Osteocyte (in vitro differentiated cells): ENCODE results near the gene CHRNA10. TPM values are rescaled to one million over a fixed set of nuclear protein-coding genes. Genes with fewer than 3 reads are reported as not detected.

Source experiments
- DNase-seq: peaks from one replicate; pipeline ENCODE4 v3.0.0; 2021; ENCODE audit warnings: mixed read lengths; ENCODE audit not compliant: unreplicated experiment; ENCODE audit errors: extremely low spot score
- H3K27ac Mint-ChIP-seq: one replicate; pipeline ENCODE4 v1.8.0; 2021; ENCODE audit warnings: mild to moderate bottlenecking, mixed read lengths; ENCODE audit not compliant: unreplicated experiment
- H3K27me3 Mint-ChIP-seq: one replicate; pipeline ENCODE4 v1.8.0; 2021; ENCODE audit warnings: mixed read lengths; ENCODE audit not compliant: unreplicated experiment
- H3K36me3 Mint-ChIP-seq: one replicate; pipeline ENCODE4 v1.8.0; 2021; ENCODE audit warnings: mixed read lengths; ENCODE audit not compliant: unreplicated experiment
- H3K4me1 Mint-ChIP-seq: one replicate; pipeline ENCODE4 v1.8.0; 2021; ENCODE audit warnings: mixed read lengths; ENCODE audit not compliant: unreplicated experiment
- H3K4me3 Mint-ChIP-seq: one replicate; pipeline ENCODE4 v1.8.0; 2021; ENCODE audit warnings: mild to moderate bottlenecking, moderate library complexity, mixed read lengths; ENCODE audit not compliant: unreplicated experiment
- H3K9me3 Mint-ChIP-seq: one replicate; pipeline ENCODE4 v1.8.0; 2021; ENCODE audit warnings: mixed read lengths; ENCODE audit not compliant: unreplicated experiment
- total RNA-seq: library from RNA; stranded (reverse); gene quantifications from 2 replicates; pipeline ENCODE4 v1.2.1, GENCODE V29; 2021
- TF ChIP-seq, protein P1 (sequence below): fragments of 200-600 bp; sonication (generic); IDR thresholded peaks from 2 replicates; pipeline ENCODE4 v1.5.0; 2021; ENCODE audit warnings: antibody characterized with exemption, mild to moderate bottlenecking, moderate library complexity

The CHRNA10 gene
- total RNA-seq, 1 donor from 2014 or later = 1.1 TPM

DNA sequence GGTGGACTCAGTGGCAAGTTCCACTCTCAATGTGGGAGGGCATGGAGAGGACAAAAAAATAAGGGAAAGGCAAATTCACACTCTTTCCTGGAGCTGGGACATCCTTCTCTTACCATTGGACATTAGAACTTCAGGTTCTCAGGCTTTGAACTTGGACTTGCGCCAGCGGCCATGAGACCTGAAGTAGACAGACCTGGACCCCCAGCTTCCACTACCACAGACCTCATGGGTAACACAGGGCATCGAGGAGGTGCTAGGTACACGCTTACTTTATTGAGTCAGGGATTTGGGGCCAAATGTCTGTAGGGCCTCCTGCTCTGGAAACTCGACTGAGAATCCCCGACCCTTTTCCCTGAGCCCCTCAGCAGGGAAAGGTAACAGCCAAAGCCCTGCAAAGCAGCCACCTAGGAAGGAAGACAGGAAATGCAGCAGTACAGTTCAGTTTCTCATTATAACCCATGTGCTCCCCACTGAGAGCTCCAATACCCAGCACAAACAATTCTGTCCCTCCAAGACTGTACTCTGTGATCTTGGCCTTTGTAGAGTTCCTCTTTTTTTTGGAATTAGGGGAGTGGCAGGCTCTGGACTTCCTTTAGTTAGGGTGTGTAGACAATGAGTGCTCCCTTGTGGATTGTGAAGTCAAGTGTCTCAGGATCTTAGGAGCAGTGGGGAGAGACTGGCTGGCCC, 5.7 kb downstream of the CHRNA10 start:
- Mint-ChIP-seq H3K36me3 (peaks cover 17% of the 10 kb centered on the region), H3K9me3 (no peaks in the 10 kb centered on the region), H3K4me1 (no peaks in the 10 kb centered on the region), H3K27me3 (no peaks in the 10 kb centered on the region), H3K27ac (no peak overlapping the region), H3K4me3 (no peak overlapping the region)
- TF ChIP-seq, protein P1, sequence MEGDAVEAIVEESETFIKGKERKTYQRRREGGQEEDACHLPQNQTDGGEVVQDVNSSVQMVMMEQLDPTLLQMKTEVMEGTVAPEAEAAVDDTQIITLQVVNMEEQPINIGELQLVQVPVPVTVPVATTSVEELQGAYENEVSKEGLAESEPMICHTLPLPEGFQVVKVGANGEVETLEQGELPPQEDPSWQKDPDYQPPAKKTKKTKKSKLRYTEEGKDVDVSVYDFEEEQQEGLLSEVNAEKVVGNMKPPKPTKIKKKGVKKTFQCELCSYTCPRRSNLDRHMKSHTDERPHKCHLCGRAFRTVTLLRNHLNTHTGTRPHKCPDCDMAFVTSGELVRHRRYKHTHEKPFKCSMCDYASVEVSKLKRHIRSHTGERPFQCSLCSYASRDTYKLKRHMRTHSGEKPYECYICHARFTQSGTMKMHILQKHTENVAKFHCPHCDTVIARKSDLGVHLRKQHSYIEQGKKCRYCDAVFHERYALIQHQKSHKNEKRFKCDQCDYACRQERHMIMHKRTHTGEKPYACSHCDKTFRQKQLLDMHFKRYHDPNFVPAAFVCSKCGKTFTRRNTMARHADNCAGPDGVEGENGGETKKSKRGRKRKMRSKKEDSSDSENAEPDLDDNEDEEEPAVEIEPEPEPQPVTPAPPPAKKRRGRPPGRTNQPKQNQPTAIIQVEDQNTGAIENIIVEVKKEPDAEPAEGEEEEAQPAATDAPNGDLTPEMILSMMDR = no peak
- no peak for DNase-seq

DNA sequence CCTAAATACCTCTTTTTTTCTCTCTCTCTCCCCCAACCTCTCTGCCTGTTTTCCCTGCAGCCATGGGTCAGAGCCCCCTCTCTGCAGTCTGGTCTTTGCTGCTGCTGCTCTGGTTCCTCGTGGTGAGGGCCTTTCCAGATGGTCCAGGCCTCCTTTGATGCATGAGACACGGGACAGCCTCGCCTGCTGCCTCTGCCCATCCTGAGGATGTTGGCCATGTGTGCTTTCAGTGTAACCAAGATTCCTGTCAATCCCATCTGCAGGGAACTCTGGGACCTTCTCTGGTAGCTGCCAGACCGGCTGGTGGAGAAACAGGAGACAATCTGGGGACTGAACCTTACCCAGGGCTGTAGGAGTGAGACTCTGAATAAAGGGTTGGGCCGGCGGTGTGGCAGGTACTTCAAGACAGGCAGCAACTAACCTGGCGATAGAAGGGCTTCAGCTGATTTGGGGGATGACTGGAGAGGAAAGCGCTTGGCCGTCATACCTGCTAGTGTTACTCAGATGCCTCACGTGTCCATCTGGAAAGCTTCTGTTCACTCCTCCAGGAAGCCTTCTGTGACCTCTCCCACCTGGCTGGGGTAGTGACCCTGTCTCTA, 7.1 kb downstream of the CHRNA10 start:
- TF ChIP-seq, protein P1 = no peak
- Mint-ChIP-seq H3K4me1 (no peaks in the 10 kb centered on the region), H3K36me3 (peaks cover 17% of the 10 kb centered on the region), H3K27me3 (no peaks in the 10 kb centered on the region), H3K9me3 (no peaks in the 10 kb centered on the region), H3K4me3 (no peak overlapping the region), H3K27ac (no peak overlapping the region)
- DNase-seq = no peak

DNA sequence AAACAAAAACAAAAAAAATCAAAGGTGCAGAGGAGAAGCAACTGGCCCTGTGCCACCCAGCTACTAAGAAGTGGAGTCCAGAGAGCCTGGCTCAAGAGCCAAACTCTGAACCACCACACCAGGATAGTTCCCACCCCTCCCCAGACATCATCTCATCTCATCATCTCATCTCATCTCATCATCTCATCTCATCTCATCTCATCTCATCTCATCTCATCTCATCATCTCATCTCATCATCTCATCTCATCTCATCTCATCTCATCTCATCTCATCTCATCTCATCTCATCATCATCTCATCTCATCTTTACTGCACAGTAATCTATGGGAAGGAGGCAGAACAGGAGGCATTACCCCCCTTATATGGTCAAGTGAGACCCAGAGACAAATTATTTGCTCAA, 8.3 kb downstream of the CHRNA10 start:
- Mint-ChIP-seq H3K4me3 (no peak overlapping the region), H3K27ac (no peak overlapping the region), H3K27me3 (peaks cover 8% of the 10 kb centered on the region), H3K4me1 (no peaks in the 10 kb centered on the region), H3K9me3 (no peaks in the 10 kb centered on the region), H3K36me3 (peaks cover 9% of the 10 kb centered on the region)
- TF ChIP-seq, protein P1 = no peak
- no peak for DNase-seq

DNA sequence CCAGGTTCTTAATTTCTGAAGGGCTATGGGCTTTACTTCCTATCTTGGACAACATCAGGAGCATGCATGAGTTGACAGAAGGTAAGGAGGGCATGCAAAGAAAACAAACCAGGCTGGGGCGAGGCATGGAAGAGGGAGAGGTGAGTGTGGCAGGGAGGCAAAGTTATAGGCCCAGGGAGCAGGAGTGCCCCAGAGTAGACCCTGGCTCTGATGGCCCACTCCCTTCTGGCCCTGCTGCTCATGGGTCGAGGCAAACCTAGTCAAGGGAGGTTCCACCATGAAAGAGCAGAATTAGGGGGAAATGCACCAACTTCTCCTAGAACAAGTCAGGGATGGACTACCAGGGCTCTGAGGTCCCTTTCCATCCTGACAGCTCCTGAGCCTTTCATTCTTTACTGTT, 10.2 kb downstream of the CHRNA10 start:
- H3K9me3 Mint-ChIP-seq = no peaks in the 10 kb centered on the region
- H3K4me1 Mint-ChIP-seq = no peaks in the 10 kb centered on the region
- H3K27me3 Mint-ChIP-seq = peaks cover 12% of the 10 kb centered on the region
- no peak overlapping the region for H3K27ac Mint-ChIP-seq
- H3K36me3 Mint-ChIP-seq = peaks cover 8% of the 10 kb centered on the region
- H3K4me3 Mint-ChIP-seq = no peak overlapping the region
- DNase-seq = no peak
- TF ChIP-seq, protein P1 = no peak

DNA sequence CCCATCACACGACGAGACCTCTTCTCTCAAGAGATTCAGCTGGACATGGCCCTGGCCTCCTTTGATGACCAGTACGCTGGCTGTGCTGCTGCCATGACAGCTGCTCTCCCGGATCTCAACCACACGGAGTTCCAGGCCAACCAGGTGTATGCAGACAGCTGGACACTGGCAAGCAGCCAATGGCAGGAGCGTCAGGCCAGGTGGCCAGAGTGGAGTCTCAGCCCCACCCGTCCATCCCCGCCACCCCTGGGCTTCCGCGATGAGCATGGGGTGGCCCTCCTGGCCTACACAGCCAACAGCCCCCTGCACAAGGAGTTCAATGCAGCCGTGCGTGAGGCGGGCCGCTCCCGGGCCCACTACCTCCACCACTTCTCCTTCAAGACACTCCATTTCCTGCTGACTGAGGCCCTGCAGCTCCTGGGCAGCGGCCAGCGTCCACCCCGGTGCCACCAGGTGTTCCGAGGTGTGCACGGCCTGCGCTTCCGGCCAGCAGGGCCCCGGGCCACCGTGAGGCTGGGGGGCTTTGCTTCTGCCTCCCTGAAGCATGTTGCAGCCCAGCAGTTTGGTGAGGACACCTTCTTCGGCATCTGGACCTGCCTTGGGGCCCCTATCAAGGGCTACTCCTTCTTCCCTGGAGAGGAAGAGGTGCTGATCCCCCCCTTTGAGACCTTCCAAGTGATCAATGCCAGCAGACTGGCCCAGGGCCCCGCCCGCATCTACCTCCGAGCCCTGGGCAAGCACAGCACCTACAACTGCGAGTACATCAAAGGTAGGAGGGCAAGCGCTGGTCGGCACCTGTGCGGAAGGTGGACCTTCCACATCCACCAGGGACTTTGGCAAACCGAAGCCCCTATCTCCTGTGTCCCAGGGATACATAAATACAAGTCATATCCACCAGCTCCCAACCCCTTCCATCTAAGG, 11.3 kb downstream of the CHRNA10 start:
- no peak overlapping the region for H3K4me3 Mint-ChIP-seq
- H3K27ac Mint-ChIP-seq = no peak overlapping the region
- peaks cover 12% of the 10 kb centered on the region for H3K27me3 Mint-ChIP-seq
- no peaks in the 10 kb centered on the region for H3K4me1 Mint-ChIP-seq
- no peak for DNase-seq
- H3K36me3 Mint-ChIP-seq = no peaks in the 10 kb centered on the region
- TF ChIP-seq, protein P1 = no peak
- H3K9me3 Mint-ChIP-seq = no peaks in the 10 kb centered on the region
